Adrenal gland (tissue), 5 donors: ENCODE data around the gene SVOP.

Experiments
- POLR2A ChIP-seq, 2 donors: fragments of 450-650 bp; IDR thresholded peaks; one replicate each; pipeline ENCODE4 v1.6.1; 2017; ENCODE audit warnings: antibody characterized with exemption in 2 of 2, mild to moderate bottlenecking in 2 of 2, moderate library complexity in 1 of 2
- TF ChIP-seq, protein P1 (sequence below), 6 experiments: fragments of 450-650 bp in 4 of 6; fragments of 200-600 bp in 2 of 6; sonication (generic) in 1 of 6; IDR thresholded peaks; 1 replicate in 5 of 6; 2 replicates in 1 of 6; pipeline versions ENCODE4 v1.5.1 to v1.8.0; 2016 to 2021; ENCODE audit warnings: antibody characterized with exemption in 6 of 6, mild to moderate bottlenecking in 2 of 6, moderate library complexity in 1 of 6
- donor health status: DM: no; HTN: no; CAD: no.

GRCh38 chr12:108966378-108967151 lies 54.3 kb downstream of the SVOP start:
- no peak for TF ChIP-seq POLR2A (IDR thresholded peaks at IDR 0.05)
- TF ChIP-seq, protein P1, sequence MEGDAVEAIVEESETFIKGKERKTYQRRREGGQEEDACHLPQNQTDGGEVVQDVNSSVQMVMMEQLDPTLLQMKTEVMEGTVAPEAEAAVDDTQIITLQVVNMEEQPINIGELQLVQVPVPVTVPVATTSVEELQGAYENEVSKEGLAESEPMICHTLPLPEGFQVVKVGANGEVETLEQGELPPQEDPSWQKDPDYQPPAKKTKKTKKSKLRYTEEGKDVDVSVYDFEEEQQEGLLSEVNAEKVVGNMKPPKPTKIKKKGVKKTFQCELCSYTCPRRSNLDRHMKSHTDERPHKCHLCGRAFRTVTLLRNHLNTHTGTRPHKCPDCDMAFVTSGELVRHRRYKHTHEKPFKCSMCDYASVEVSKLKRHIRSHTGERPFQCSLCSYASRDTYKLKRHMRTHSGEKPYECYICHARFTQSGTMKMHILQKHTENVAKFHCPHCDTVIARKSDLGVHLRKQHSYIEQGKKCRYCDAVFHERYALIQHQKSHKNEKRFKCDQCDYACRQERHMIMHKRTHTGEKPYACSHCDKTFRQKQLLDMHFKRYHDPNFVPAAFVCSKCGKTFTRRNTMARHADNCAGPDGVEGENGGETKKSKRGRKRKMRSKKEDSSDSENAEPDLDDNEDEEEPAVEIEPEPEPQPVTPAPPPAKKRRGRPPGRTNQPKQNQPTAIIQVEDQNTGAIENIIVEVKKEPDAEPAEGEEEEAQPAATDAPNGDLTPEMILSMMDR (IDR thresholded peaks at IDR 0.05), result no peak
